Activated naive CD8-positive, alpha-beta T cell treated with anti-CD3 and anti-CD28 coated beads for 36 hours (primary cell): Measurements from ENCODE around the gene PCMTD2. TPM values are rescaled to one million over a fixed set of nuclear protein-coding genes. Genes with fewer than 3 reads are reported as not detected.

Experiments
- DNase-seq: peaks from one replicate; pipeline ENCODE4 v3.0.0; 2021
- H3K27ac Mint-ChIP-seq: one replicate; pipeline ENCODE4 v1.8.0; 2022; ENCODE audit warnings: mild to moderate bottlenecking, moderate library complexity, mixed read lengths
- H3K27me3 Mint-ChIP-seq: one replicate; pipeline ENCODE4 v1.8.0; 2022; ENCODE audit warnings: mild to moderate bottlenecking, mixed read lengths
- H3K36me3 Mint-ChIP-seq: one replicate; pipeline ENCODE4 v1.8.0; 2021; ENCODE audit warnings: mild to moderate bottlenecking, mixed read lengths
- H3K4me1 Mint-ChIP-seq: one replicate; pipeline ENCODE4 v1.8.0; 2021; ENCODE audit warnings: mixed read lengths
- H3K4me3 Mint-ChIP-seq: one replicate; pipeline ENCODE4 v1.8.0; 2022; ENCODE audit warnings: mild to moderate bottlenecking, moderate library complexity, mixed read lengths
- H3K9me3 Mint-ChIP-seq: one replicate; pipeline ENCODE4 v1.8.0; 2022; ENCODE audit warnings: mixed read lengths
- total RNA-seq, 2 experiments: library from RNA; stranded (reverse); gene quantifications; one replicate each; pipeline ENCODE4 v1.2.3, GENCODE V29; 2021

Gene PCMTD2
- total RNA-seq, 2 experiments from 2014 or later, result 27.5 to 30.0 TPM

GRCh38 chr20:64254571-64255360 is 782 bp upstream of the PCMTD2 start:
- Mint-ChIP-seq H3K27me3 (no peaks in the 10 kb centered on the region), H3K27ac (peak overlapping the region; percentile 69), H3K4me3 (peak overlapping the region; percentile 49), H3K4me1 (peaks cover 37% of the 10 kb centered on the region), H3K36me3 (no peaks in the 10 kb centered on the region), H3K9me3 (no peaks in the 10 kb centered on the region)
- DNase-seq, result no peak

GRCh38 chr20:64256282-64256935 is 861 bp downstream of the PCMTD2 start:
- DNase-seq, result no peak
- Mint-ChIP-seq H3K27ac (peak overlapping the region; percentile 83), H3K4me1 (peaks cover 54% of the 10 kb centered on the region), H3K4me3 (peak overlapping the region; percentile 83), H3K9me3 (no peaks in the 10 kb centered on the region), H3K36me3 (peaks cover 3% of the 10 kb centered on the region), H3K27me3 (no peaks in the 10 kb centered on the region)

- H3K27me3 Mint-ChIP-seq, result no peaks in the 10 kb centered on the region
Observed at GRCh38 chr20:64257107-64257757, 1.7 kb downstream of the PCMTD2 start.

GRCh38 chr20:64258071-64258823 is 2.7 kb downstream of the PCMTD2 start:
- Mint-ChIP-seq H3K9me3 (no peaks in the 10 kb centered on the region), H3K27me3 (no peaks in the 10 kb centered on the region), H3K27ac (peak overlapping the region; percentile 40), H3K36me3 (peaks cover 3% of the 10 kb centered on the region), H3K4me1 (peaks cover 66% of the 10 kb centered on the region), H3K4me3 (peak overlapping the region; percentile 16)
- DNase-seq, result no peak

More at GRCh38 chr20:64257107-64257757, 1.7 kb downstream of the PCMTD2 start:
- H3K27ac Mint-ChIP-seq, result peak overlapping the region; percentile 32
- no peak for DNase-seq
- H3K4me1 Mint-ChIP-seq, result peaks cover 58% of the 10 kb centered on the region
- peak overlapping the region; percentile 83 for H3K4me3 Mint-ChIP-seq
- H3K9me3 Mint-ChIP-seq, result no peaks in the 10 kb centered on the region
- H3K36me3 Mint-ChIP-seq, result peaks cover 3% of the 10 kb centered on the region

- no peaks in the 10 kb centered on the region for H3K27me3 Mint-ChIP-seq
- peaks cover 79% of the 10 kb centered on the region for H3K4me1 Mint-ChIP-seq
- H3K4me3 Mint-ChIP-seq, result no peak overlapping the region
- no peaks in the 10 kb centered on the region for H3K9me3 Mint-ChIP-seq
- no peak for DNase-seq
- peaks cover 5% of the 10 kb centered on the region for H3K36me3 Mint-ChIP-seq
- H3K27ac Mint-ChIP-seq, result no peak overlapping the region
Observed at GRCh38 chr20:64260239-64260638, 4.7 kb downstream of the PCMTD2 start.

- H3K4me1 Mint-ChIP-seq, result peaks cover 80% of the 10 kb centered on the region
- H3K27me3 Mint-ChIP-seq, result no peaks in the 10 kb centered on the region
- H3K9me3 Mint-ChIP-seq, result no peaks in the 10 kb centered on the region
- peaks cover 6% of the 10 kb centered on the region for H3K36me3 Mint-ChIP-seq
- no peak for DNase-seq
- no peak overlapping the region for H3K4me3 Mint-ChIP-seq
- no peak overlapping the region for H3K27ac Mint-ChIP-seq
Observed at GRCh38 chr20:64261138-64261537, 5.6 kb downstream of the PCMTD2 start.

- H3K9me3 Mint-ChIP-seq, result no peaks in the 10 kb centered on the region
- DNase-seq, result no peak
- peaks cover 6% of the 10 kb centered on the region for H3K36me3 Mint-ChIP-seq
- no peaks in the 10 kb centered on the region for H3K27me3 Mint-ChIP-seq
- H3K27ac Mint-ChIP-seq, result no peak overlapping the region
- no peak overlapping the region for H3K4me3 Mint-ChIP-seq
- peaks cover 52% of the 10 kb centered on the region for H3K4me1 Mint-ChIP-seq
Observed at GRCh38 chr20:64264091-64264490, 8.5 kb downstream of the PCMTD2 start.

- Mint-ChIP-seq H3K36me3 (peaks cover 6% of the 10 kb centered on the region), H3K4me1 (peaks cover 44% of the 10 kb centered on the region), H3K27ac (no peak overlapping the region), H3K27me3 (no peaks in the 10 kb centered on the region), H3K4me3 (no peak overlapping the region), H3K9me3 (no peaks in the 10 kb centered on the region)
- DNase-seq, result no peak
Observed at GRCh38 chr20:64265201-64265600, 9.7 kb downstream of the PCMTD2 start.

- Mint-ChIP-seq H3K4me1 (peaks cover 28% of the 10 kb centered on the region), H3K36me3 (peaks cover 3% of the 10 kb centered on the region)
Observed at GRCh38 chr20:64266988-64267387, 11.4 kb downstream of the PCMTD2 start.

GRCh38 chr20:64268174-64268573 is 12.6 kb downstream of the PCMTD2 start:
- DNase-seq, result no peak
- Mint-ChIP-seq H3K4me1 (peaks cover 19% of the 10 kb centered on the region), H3K9me3 (no peaks in the 10 kb centered on the region), H3K27me3 (no peaks in the 10 kb centered on the region), H3K4me3 (no peak overlapping the region), H3K36me3 (peaks cover 3% of the 10 kb centered on the region), H3K27ac (no peak overlapping the region)

More at GRCh38 chr20:64266988-64267387, 11.4 kb downstream of the PCMTD2 start:
- Mint-ChIP-seq H3K4me3 (no peak overlapping the region), H3K9me3 (no peaks in the 10 kb centered on the region), H3K27me3 (no peaks in the 10 kb centered on the region), H3K27ac (no peak overlapping the region)
- no peak for DNase-seq

GRCh38 chr20:64269604-64270411 is 14.3 kb downstream of the PCMTD2 start:
- Mint-ChIP-seq H3K4me3 (no peak overlapping the region), H3K36me3 (peaks cover 3% of the 10 kb centered on the region), H3K4me1 (peaks cover 6% of the 10 kb centered on the region), H3K9me3 (no peaks in the 10 kb centered on the region), H3K27me3 (no peaks in the 10 kb centered on the region), H3K27ac (no peak overlapping the region)
- no peak for DNase-seq

GRCh38 chr20:64271636-64272035 is 16.1 kb downstream of the PCMTD2 start:
- Mint-ChIP-seq H3K4me1 (peaks cover 4% of the 10 kb centered on the region), H3K4me3 (no peak overlapping the region), H3K36me3 (no peaks in the 10 kb centered on the region), H3K9me3 (no peaks in the 10 kb centered on the region), H3K27me3 (no peaks in the 10 kb centered on the region), H3K27ac (no peak overlapping the region)
- no peak for DNase-seq

- H3K27me3 Mint-ChIP-seq, result no peaks in the 10 kb centered on the region
- peaks cover 4% of the 10 kb centered on the region for H3K4me1 Mint-ChIP-seq
- DNase-seq, result no peak
- H3K27ac Mint-ChIP-seq, result no peak overlapping the region
- no peak overlapping the region for H3K4me3 Mint-ChIP-seq
- H3K9me3 Mint-ChIP-seq, result no peaks in the 10 kb centered on the region
- no peaks in the 10 kb centered on the region for H3K36me3 Mint-ChIP-seq
Observed at GRCh38 chr20:64273109-64273508, 17.6 kb downstream of the PCMTD2 start.

GRCh38 chr20:64276817-64277216 is 21.3 kb downstream of the PCMTD2 start:
- no peak for DNase-seq
- H3K4me3 Mint-ChIP-seq, result no peak overlapping the region
- no peaks in the 10 kb centered on the region for H3K27me3 Mint-ChIP-seq
- no peaks in the 10 kb centered on the region for H3K36me3 Mint-ChIP-seq
- H3K4me1 Mint-ChIP-seq, result peaks cover 10% of the 10 kb centered on the region
- H3K9me3 Mint-ChIP-seq, result no peaks in the 10 kb centered on the region
- no peak overlapping the region for H3K27ac Mint-ChIP-seq
